HG02678 (cell line): ENCODE results near the gene GRM8.
A peak's percentile ranks its signal among the peaks of the same experiment; 100 is the strongest.
"Not testable (repeated sequence)": the region's sequence is repeated elsewhere in the genome, so short reads cannot be mapped to it uniquely, and the experiment has no call there.

ENCODE experiments used
- ATAC-seq: cut with Tn5 transposase; IDR thresholded peaks from one replicate; pipeline ENCODE4 v1.9.1; 2021; ENCODE audit warnings: mild to moderate bottlenecking, moderate library complexity; ENCODE audit not compliant: unreplicated experiment

The GRM8 gene

GRCh38 chr7:126685018-126685573 lies 567.6 kb downstream of the GRM8 start:
- ATAC-seq = no peak

- no peak for ATAC-seq
These were observed 570.6 kb downstream of the GRM8 start for GRCh38 chr7:126682176-126682575.

- not testable (repeated sequence) for ATAC-seq
These were observed 584.0 kb downstream of the GRM8 start for GRCh38 chr7:126668762-126669161.

- no peak for ATAC-seq
These were observed 584.4 kb downstream of the GRM8 start for GRCh38 chr7:126668367-126668752.

- ATAC-seq = no peak
These were observed 584.9 kb downstream of the GRM8 start for GRCh38 chr7:126667742-126668366.

GRCh38 chr7:126662856-126663255 lies 589.9 kb downstream of the GRM8 start:
- ATAC-seq = no peak

- peak; percentile 63 for ATAC-seq
These were observed 593.6 kb downstream of the GRM8 start for GRCh38 chr7:126659124-126659523.

- no peak for ATAC-seq
These were observed 594.1 kb downstream of the GRM8 start for GRCh38 chr7:126658684-126659083.

GRCh38 chr7:126657599-126658358 lies 595.0 kb downstream of the GRM8 start:
- ATAC-seq = peak; percentile 91

GRCh38 chr7:126657137-126657536 lies 595.6 kb downstream of the GRM8 start:
- ATAC-seq = peak; percentile 5

- ATAC-seq = no peak
These were observed 596.6 kb downstream of the GRM8 start for GRCh38 chr7:126656165-126656564.

GRCh38 chr7:126637538-126637937 lies 615.2 kb downstream of the GRM8 start:
- ATAC-seq = no peak

GRCh38 chr7:126635545-126635944 lies 617.2 kb downstream of the GRM8 start:
- ATAC-seq = no peak

- ATAC-seq = peak; percentile 40
These were observed 644.4 kb downstream of the GRM8 start for GRCh38 chr7:126608339-126608776.

GRCh38 chr7:126606331-126606730 lies 646.4 kb downstream of the GRM8 start:
- ATAC-seq = no peak

- no peak for ATAC-seq
These were observed 647.2 kb downstream of the GRM8 start for GRCh38 chr7:126605553-126605952.

- ATAC-seq = no peak
These were observed 647.7 kb downstream of the GRM8 start for GRCh38 chr7:126605056-126605455.

- ATAC-seq = no peak
These were observed 663.6 kb downstream of the GRM8 start for GRCh38 chr7:126589068-126589684.

GRCh38 chr7:126578338-126578737 lies 674.4 kb downstream of the GRM8 start:
- ATAC-seq = no peak

GRCh38 chr7:126574276-126575250 lies 678.2 kb downstream of the GRM8 start:
- ATAC-seq = no peak

- ATAC-seq = no peak
These were observed 681.9 kb downstream of the GRM8 start for GRCh38 chr7:126570845-126571244.
